GM21423 (cell line): ENCODE results near the gene ARHGAP8.

Experiments used
- ATAC-seq: cut with Tn5 transposase; IDR thresholded peaks from one replicate; pipeline ENCODE4 v1.9.1; 2021; ENCODE audit warnings: mild to moderate bottlenecking, moderate library complexity; ENCODE audit not compliant: unreplicated experiment

ARHGAP8 gene

DNA sequence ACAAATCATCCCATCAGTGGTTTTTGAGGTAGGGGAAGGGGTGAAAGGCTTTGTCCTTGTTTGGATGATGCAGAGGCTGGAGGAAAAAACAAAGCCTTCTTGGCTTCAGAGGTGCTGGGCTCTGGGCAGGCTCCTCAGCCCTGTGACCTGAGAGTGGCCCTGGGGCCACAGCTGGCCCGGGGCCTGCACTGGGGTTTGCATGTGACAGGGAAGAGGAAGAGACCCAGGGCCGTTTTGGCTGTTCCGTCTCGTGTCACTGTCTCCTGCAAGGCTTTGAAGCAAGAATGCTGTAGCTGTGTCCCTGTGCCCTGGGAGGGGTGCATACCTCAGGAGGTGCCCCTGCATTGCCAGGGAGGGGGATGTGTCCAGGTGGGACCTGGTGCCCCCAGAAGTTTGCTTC, 12.6 kb downstream of the ARHGAP8 start:
- ATAC-seq: no peak

DNA sequence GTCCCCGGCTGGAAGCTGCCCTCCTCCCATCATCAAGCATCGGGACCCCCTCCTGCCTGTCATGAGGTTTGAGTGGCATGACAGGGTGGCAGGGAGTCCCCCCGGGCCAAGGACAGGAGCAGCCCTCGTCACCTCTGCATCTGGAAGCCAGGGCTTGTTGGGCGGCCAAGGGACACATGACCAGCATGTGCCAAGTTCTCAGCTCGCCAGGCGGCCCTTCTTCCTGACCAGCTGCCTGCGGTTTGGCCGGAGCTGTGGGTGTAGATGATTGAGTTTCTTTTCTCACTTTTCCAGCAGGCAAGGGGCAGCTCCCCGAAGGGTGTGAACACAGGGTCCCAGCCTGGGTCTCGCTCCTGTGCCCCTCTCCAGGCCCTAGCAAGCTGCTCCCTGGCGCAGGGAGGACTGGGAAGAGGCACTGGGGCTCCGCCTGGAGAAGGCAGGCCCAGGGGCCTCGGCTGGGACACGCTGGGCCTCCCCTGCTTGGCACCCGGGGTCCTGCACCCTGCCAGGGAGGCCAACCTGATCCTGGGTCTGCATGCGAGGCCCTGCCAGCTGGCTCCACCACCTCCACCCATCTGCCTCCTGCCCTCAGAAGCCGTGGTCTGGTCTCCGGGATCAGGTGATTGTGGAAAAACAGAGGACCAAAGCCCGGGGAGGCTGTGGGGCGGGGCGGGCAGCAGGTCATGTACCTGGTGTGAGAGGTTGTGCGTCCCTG, 13.4 kb downstream of the ARHGAP8 start:
- no peak for ATAC-seq

DNA sequence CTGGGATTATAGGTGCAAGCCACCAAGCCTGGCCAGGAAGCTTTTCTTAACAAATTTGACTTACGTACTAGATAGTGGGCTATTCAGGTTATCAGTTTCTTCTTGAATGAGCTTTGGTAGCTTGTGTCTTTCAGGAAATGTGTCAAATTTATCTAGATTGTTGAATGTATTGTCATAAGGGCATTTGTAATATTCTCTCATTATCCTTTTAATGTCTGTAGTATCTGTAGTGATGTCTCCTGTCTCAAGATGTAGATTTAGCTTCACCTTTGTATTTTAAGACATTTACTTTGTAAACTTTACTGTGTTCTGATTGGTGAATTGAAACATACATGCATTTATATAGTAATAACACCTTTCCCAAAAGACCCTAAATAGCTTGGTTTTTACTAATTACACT, 20.7 kb downstream of the ARHGAP8 start:
- no peak for ATAC-seq

DNA sequence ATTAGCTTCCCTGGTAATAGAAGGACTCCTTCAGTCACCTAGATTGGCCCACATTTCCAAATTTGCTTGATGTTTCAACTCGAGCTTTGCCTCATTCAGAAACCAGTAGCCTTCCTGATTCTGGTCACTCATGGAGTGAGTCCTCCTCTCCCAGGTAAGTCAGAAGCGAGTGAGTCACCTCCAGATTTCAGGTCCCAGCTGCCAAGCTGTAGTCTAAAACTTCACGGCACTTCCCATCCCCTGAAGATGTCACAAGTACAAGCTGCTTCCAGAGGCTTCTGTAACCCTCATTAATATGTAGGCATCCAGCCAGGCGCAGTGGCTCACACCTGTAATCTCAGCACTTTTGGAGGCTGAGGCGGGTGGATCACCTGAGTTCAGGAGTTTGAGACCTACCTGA, 23.5 kb downstream of the ARHGAP8 start:
- no peak for ATAC-seq

DNA sequence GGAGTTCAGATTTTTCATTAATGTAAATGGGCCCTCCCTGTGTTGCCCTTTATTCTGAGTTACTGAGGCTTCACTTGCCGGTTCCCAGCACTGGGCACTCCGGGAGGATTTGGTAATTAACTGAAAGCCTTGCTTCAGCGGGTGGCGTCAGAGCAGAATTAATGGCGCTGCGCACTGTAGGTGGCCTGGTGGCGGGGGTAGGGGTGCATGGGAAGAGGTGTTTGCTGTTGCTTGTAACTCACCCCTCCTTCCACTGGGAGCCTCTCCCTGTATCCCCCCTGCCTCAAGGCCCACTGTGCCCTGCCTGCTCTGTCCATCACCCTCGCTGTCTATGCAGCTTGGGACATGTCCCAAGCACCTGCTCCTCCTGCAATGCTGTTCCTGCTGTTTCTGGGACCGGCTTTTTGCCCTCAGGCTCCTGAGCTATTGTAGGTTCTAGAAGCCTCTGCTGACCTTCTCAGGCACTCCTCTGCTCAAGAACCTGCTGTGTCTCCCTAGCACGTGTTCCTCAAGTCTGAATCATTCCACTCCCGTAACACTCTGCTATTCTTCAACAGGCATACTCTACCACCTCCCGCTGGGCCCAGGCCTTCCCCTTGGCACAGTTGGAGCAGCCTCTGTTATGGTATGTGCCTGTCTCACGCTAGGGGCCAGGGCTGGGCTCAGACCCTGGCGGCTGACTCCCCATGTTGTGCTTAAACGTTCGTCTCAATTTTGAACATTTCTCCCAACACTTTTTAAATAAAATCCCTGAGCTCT, 24.4 kb downstream of the ARHGAP8 start:
- no peak for ATAC-seq

DNA sequence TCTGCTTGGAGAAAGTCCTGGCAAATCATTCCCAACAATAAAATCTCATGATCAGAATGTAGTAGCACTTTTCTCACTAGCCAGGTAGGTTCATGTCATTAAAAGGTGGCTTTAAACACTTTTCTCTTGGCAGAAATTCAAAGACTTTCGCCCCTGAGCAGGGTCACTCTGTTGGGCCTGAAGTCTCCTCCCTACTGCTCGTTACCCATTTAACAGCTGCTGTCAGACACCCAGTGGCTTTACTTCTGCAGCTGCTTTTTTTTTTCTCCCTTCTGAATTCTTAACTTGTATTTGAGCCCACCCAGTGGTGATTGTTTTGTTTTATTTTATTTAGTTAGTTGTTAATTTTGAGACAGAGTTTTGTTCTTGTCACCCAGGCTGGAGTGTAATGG, 25.0 kb downstream of the ARHGAP8 start:
- no peak for ATAC-seq

DNA sequence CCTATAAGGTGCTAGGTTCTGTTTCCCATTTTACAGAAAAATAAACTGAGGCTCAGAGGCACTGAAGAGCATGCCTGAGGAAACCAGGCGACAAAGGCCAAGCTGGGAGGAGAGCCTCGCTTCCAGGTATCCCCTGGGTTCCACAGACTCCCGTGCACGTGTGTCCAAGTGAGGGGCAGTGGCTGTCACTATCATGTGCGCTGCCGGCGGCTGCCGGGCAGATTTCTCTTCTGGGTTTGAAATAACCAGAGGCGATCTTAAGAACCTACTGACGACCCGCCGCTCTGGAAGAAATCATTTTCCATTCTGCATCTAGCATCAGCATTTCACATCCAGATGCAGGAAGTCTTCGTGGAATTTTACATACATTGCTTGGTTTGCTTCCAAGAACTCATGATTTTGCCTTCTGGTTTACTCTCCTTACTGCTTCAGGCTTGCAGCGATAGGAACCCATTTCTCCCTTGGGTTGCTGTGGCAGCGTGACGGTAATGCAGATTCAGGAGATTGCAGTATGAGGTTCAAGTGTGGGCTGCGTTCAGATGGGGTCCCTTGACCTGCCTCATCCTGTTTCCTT, 28.6 kb downstream of the ARHGAP8 start:
- ATAC-seq: no peak

DNA sequence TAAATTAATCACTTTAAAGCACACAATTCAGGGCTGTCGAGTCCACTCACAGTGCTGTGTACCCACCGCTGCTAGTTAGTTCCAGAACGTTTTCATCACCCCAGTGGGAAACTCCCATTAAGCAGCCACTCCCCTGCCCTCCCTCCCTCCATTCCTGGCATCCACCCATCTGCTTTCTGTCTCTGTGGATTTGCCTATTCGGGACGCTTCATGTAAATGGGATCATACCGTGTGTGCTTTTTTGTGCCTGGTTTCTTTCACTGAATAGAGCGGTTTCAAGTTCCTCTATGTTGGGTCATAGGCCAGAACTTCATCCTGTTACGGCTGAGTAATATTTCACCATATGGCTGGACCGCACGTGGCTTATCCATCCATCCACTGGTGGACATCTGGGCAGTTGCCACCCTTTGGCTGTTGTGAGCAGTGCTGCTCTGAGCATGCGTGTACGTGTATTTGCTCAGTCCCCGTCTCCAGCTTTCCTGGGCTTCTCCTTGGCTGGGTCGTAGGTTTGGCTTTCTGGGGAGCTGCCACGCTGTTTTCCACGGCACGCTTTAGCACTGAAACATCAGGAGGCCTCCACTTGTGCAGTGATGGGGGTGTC, 30.1 kb downstream of the ARHGAP8 start:
- no peak for ATAC-seq

DNA sequence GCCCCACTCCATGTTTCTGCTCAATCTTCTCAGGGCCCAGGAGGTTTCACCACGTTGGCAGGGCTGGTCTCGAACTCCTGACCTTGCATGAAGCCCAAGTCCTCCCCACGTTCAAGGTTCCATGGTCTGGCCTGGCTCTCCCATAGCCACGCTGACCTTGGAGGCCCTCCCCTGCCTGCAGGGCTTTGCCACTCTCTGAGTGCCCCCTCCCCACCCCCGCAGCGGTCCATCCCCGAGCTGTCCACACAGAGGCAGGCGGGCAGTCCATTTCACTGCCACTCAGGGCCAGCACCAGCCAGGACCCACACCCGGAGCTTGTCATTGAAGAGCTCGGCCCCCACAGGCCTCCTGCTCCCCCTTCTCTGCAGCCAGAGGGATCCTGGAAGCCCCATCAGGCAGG, 30.7 kb downstream of the ARHGAP8 start:
- no peak for ATAC-seq

DNA sequence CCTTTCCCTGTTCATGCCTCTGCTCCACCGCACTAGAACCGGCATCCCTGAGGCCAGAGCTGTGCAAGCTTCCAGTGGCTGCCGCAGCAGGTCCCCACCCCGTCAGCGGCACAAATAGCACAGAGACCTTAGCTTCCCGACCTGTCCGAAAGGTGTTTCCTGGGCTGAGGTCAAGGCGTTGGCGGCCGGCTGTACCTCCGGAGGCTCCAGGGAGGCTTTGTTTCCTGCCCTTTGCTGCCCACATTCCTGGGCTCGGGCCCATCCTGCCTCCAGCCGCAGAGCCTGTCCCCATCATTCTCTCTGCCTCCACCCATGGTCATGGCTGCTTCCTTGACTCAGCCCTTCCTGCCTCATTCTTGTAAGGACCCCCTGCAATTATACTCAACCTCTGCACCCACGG, 31.2 kb downstream of the ARHGAP8 start:
- ATAC-seq: no peak

DNA sequence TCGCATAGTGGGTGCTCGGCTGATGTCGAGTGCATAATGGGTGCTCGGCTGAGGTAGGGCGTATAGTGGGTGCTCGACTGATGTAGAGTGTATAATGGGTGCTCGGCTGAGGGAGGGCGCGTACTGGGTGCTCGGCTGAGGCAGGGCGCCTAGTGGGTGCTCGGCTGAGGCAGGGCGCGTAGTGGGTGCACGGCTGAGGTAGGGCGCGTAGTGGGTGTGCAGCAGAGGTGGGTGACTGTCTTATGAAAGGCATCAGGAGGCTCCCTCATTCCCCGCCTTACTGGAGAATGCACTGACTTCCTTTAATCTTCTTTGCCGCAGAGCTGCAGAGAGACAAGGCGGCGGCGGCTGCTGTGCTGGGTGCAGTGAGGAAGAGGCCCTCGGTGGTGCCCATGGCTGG, 33.8 kb downstream of the ARHGAP8 start:
- ATAC-seq: no peak

DNA sequence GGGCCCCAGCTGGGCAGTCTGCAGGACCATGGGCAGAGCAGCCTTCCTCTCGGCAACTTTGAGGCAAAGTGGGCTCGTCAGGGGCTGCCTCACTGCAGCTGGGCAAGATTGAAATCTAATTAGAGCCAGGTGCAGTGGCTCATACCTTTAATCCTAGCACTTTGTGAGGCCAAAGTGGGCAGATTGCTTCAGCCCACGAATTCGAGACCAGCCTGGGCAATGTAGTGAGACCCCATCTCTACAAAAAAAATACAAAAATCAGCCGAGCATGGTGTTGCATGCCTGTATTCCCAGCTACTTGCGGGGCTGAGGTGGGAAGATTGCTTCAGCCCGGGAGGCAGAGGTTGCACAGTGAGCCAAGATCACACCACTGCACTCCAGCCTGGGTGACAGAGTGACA, 34.2 kb downstream of the ARHGAP8 start:
- no peak for ATAC-seq

DNA sequence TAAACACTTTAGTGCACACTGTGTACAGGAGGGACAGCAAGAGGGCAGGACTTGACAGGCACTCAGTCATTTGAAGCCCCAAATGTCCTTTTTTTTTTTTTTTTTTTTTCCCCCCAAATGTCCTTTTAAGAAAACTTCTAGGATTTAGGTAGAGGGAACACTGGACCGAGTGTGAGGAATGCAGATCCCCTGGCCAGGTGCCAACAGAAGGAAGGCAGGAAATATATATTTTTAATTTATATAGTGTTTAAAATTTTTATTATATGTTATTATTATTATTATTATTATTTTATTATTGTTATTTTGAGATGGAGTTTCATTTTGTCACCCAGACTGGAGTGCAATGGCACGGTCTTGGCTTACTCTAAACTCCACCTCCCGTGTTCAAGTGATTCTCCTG, 35.5 kb downstream of the ARHGAP8 start:
- ATAC-seq: no peak

DNA sequence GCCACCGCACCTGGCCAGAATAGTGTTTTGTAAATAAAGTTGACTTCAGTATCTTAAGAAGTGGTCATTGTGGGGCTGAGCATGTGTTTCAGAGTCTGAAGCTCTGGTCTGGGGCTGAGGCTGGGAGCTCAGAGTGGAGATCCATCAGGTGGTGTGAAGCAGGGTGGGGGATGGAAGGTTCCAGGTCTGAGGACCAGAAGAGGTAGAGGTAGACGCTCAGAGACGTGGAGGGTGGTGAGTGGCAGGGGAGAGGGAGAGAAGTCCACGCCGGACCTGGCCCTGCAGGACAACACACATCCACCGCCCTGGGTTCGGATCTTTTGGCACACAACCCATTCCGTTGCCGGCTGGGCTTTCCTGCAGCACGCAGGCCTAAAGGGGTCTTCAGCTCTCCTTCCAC, 40.7 kb downstream of the ARHGAP8 start:
- no peak for ATAC-seq

DNA sequence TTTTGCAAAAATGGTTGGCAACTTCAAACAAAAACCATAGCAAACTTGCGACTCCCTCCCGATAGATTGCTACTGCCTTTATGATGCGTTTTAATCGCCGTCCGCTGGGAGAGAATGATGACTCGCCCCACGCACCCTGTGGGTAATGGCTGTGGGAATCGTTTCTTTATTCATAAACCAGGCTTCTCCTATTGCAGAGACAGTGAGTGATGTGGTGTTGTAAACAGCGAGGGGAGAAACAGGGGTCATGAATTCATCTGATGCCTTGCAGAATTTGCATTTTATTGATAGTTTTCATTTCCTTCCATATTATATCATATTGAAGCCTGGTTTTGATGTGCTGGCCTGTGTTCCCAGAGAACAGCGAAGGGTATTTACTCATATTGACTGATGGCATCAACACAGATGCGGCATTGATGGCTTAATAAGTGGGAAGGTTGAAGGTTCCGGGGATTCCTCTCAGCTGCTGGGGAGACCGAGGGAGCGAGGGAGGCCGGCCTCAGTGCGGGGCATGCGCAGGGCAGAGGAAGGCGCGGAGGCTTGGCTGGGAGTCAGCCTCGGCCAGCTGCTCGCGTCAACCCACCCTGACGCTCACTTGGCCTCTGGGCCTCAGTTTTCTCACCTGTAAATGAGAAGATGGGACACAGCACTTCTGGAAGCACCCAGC, 41.3 kb downstream of the ARHGAP8 start:
- ATAC-seq: no peak

DNA sequence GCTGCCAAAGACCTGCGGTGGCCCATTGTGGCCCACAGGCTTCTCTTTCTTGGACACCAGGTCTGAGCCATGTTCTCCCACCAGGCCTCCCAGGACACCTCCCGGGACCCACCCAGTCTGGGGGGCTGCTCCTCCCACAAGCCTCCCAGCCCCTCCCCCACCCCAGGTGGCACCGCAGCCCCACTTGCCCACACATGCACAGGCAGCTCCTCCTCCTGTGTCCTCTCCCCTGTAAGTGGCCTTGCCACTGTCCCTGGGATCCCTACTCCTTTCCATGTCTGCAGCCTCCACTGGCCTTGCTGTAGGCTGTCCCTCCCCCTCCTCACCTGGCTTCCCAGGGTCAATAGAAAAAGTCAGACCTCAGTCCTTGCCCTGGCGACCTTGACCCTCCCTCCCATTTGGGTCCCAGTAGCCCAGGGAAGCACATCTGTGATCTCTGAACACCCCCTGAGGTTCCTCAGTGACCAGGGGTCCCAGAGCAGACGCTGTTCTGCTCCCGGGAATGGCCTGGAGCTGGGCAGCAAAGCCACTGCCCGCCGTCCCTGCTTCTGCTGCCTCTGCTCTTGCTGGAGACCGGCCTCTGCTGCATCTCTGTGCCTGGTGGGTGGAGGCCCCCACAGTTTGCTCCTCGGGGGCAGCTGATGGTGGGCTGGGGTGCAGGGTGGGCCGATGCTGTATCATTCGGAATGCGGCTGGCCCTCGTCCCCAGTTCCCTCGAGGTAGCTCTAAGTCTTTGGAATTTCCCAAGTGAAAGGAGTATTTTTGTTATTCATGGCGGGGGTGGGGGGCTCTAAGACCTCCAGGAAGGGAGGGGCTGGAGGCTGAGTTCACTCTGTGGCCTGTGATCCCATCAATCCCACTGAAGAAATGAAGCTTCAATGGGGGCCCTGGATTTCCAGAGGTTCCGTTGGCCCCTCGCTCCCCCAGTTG, 43.6 kb downstream of the ARHGAP8 start:
- ATAC-seq: no peak

DNA sequence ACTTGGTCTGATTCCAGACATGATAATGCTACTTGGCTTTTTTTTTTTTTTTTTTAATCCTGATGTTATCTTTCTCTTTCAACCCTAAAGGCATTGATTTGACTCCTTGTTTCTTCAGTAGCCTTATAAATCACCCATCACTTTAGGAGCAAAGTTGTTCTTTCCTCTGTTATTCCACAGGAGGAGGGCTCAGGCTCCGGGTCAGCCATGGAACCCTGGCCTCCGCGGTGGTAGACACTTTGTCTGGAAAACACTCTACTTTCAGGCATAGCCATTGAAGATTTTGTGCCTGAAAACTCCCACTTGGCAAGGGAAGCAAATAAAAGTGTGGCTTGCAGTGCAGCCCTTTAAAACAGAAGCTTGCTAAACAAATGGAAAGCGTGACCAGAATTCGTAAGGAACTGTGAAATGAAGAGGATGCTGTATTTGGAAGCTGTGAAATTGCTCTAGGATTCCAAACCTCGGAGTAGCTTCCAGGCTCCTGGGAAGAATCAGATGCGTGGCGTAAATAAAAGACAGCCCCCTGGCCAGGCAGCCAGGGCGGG, 44.9 kb downstream of the ARHGAP8 start:
- ATAC-seq: no peak

DNA sequence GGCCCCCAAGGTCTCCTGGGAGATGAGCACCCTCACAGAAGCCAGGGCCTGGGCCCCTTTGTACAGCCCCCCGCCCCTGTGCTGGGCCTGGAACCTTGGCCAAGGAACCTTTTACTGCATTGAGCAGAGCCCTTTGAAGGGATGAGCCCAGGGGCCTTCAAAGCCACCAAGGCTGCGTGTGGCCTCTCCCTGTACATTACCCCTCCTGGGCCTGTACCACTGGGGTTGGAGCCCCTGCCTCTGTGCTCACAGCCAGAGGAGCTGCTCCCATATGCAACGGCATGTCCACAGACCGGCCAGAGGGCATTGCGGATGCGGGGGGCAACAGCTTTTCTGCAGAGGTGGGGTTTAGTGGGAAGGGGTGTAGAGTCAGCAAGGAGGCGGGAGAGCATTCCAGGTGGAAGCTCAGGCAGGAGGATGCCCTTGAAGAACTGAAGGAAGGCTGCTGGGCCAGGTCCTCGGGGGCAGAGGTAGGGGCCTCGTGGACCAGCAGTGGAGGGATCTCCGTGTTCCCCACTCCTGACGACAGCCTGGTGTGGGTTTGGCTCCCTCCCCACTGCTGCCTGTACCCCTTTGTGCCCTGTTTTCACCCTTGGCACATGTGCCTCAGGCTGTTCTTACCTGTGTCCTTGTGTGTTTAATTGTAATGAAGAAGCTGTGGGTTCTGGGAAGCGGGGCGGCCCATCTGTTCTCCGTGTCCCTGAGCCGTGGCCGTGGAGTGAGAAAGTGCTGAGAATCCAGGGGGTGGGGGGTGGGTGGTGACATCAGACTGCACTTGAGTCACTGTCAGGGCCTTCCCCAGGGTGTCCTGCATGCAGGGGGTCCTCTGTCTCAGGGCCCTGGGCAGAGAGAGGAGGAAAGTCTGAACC, 46.9 kb downstream of the ARHGAP8 start:
- no peak for ATAC-seq
